IMR-90 (cell line): Measurements from ENCODE around the gene RASSF8. TPM values are rescaled to one million over a fixed set of nuclear protein-coding genes. Genes with fewer than 3 reads are reported as not detected.

ENCODE experiments used
- ATAC-seq: fragments of 200-7000 bp; cut with Tn5 transposase; 2 replicates; pipeline ENCODE4 v1.9.1; 2020; ENCODE audit warnings: low read depth, mild to moderate bottlenecking, moderate library complexity
- BruUV-seq: library from RNA; stranded (reverse); fragments of 400-500 nt; replicated peaks from 2 replicates; lab custom pipeline; 2021; lab: Mats Ljungman, UMichigan
- CTCF ChIA-PET: fragments of 300-600 bp; formaldehyde crosslinking; extraction: SDS; loops from one replicate; lab custom pipeline; 2021; ENCODE audit warnings: antibody characterized with exemption; lab: Yijun Ruan, JAX
- POLR2A ChIA-PET: fragments of 300-600 bp; sonication (Branson Sonifier 250); formaldehyde crosslinking; loops from one replicate; lab custom pipeline; 2022; ENCODE audit warnings: antibody characterized with exemption; ENCODE audit not compliant: unreplicated experiment; lab: Charles Lee
- DNase-seq: peaks from one replicate; pipeline ENCODE4 v3.0.0; 2013
- H2AFZ ChIP-seq: replicated peaks from 2 replicates; pipeline ENCODE3; 2013; ENCODE audit warnings: low read length, mild to moderate bottlenecking; ENCODE audit not compliant: poor library complexity
- H2AK5ac ChIP-seq: 2 replicates; pipeline ENCODE4 v1.6.1; 2013; ENCODE audit warnings: low read depth, low read length, inconsistent platforms
- H2AK9ac ChIP-seq: replicated peaks from 2 replicates; pipeline ENCODE3; 2013; ENCODE audit warnings: mild to moderate bottlenecking, low read depth, low read length, moderate library complexity; ENCODE audit not compliant: poor library complexity
- H2BK120ac ChIP-seq: 2 replicates; pipeline ENCODE4 v1.6.1; 2013; ENCODE audit warnings: low read depth, low read length, inconsistent platforms
- H2BK15ac ChIP-seq: 3 replicates; pipeline ENCODE4 v1.6.1; 2013; ENCODE audit warnings: low read depth, low read length, inconsistent platforms
- H2BK20ac ChIP-seq: 2 replicates; pipeline ENCODE4 v1.6.1; 2013; ENCODE audit warnings: low read depth, mild to moderate bottlenecking, inconsistent platforms, low read length, moderate library complexity
- H2BK5ac ChIP-seq: 2 replicates; pipeline ENCODE4 v1.6.1; 2013; ENCODE audit warnings: mild to moderate bottlenecking, low read depth, low read length, inconsistent platforms; ENCODE audit not compliant: poor library complexity, severe bottlenecking
- H3K14ac ChIP-seq: replicated peaks from 2 replicates; pipeline ENCODE4 v1.6.1; 2013; ENCODE audit warnings: low read depth, low read length, inconsistent platforms
- H3K18ac ChIP-seq: 2 replicates; pipeline ENCODE4 v1.6.1; 2013; ENCODE audit warnings: low read depth, low read length, control low read depth
- H3K23ac ChIP-seq: 2 replicates; pipeline ENCODE4 v1.6.1; 2013; ENCODE audit warnings: low read depth, low read length, inconsistent platforms
- H3K27ac ChIP-seq: 2 replicates; pipeline ENCODE4 v1.5.1; 2013; ENCODE audit warnings: mild to moderate bottlenecking, control low read depth, low read length; ENCODE audit not compliant: insufficient read depth
- H3K27me3 ChIP-seq: 2 replicates; pipeline ENCODE4 v1.6.1; 2013; ENCODE audit warnings: low read length; ENCODE audit not compliant: control insufficient read depth, insufficient read depth
- H3K36me3 ChIP-seq: 2 replicates; pipeline ENCODE4 v1.6.1; 2013; ENCODE audit warnings: low read length, mixed read lengths; ENCODE audit not compliant: control insufficient read depth, insufficient read depth
- H3K4ac ChIP-seq: 2 replicates; pipeline ENCODE4 v1.6.1; 2013; ENCODE audit warnings: low read depth, low read length, inconsistent platforms
- H3K4me1 ChIP-seq: 2 replicates; pipeline ENCODE4 v1.6.1; 2013; ENCODE audit warnings: low read length, mixed read lengths; ENCODE audit not compliant: control insufficient read depth, insufficient read depth
- H3K4me2 ChIP-seq: 2 replicates; pipeline ENCODE4 v1.6.1; 2013; ENCODE audit warnings: low read depth, mild to moderate bottlenecking, control low read depth, low read length, moderate library complexity
- H3K4me3 ChIP-seq: 2 replicates; pipeline ENCODE4 v1.5.1; 2013; ENCODE audit warnings: low read depth, mild to moderate bottlenecking, control low read depth, low read length, moderate library complexity; ENCODE audit not compliant: insufficient read depth
- H3K56ac ChIP-seq: 2 replicates; pipeline ENCODE4 v1.6.1; 2013; ENCODE audit warnings: low read length, inconsistent platforms; ENCODE audit not compliant: insufficient read depth; ENCODE audit errors: extremely low read depth
- H3K79me1 ChIP-seq, 2 experiments: 2 replicates each; pipeline ENCODE4 v1.6.1; 2013; ENCODE audit warnings: low read length in 2 of 2, inconsistent platforms in 1 of 2, low read depth in 1 of 2
- H3K9ac ChIP-seq: 2 replicates; pipeline ENCODE4 v1.6.1; 2013; ENCODE audit warnings: low read depth, low read length, control low read depth
- H3K9me1 ChIP-seq: 2 replicates; pipeline ENCODE4 v1.6.1; 2013; ENCODE audit warnings: low read length, inconsistent platforms; ENCODE audit not compliant: insufficient read depth
- H3K9me3 ChIP-seq: 2 replicates; pipeline ENCODE4 v1.6.1; 2013; ENCODE audit warnings: low read length; ENCODE audit not compliant: control insufficient read depth, insufficient read depth
- H4K20me1 ChIP-seq: 2 replicates; pipeline ENCODE4 v1.6.1; 2013; ENCODE audit warnings: low read length, inconsistent platforms; ENCODE audit not compliant: insufficient read depth
- H4K5ac ChIP-seq: 2 replicates; pipeline ENCODE4 v1.6.1; 2013; ENCODE audit warnings: mild to moderate bottlenecking, low read depth, low read length, control low read depth
- H4K8ac ChIP-seq, 2 experiments: 2 replicates each; pipeline ENCODE4 v1.6.1; 2013; ENCODE audit warnings: low read depth in 2 of 2, low read length in 2 of 2, control low read depth in 1 of 2, inconsistent platforms in 1 of 2
- H4K91ac ChIP-seq: 2 replicates; pipeline ENCODE4 v1.6.1; 2013; ENCODE audit warnings: low read depth, low read length, inconsistent platforms; ENCODE audit not compliant: insufficient read depth
- BHLHE40 ChIP-seq: fragments of 150-350 bp; IDR thresholded peaks from 2 replicates; pipeline ENCODE4 v1.6.1; 2016; ENCODE audit warnings: mild to moderate bottlenecking, low read depth, low read length
- CEBPB ChIP-seq: IDR thresholded peaks from 2 replicates; pipeline ENCODE4 v1.6.1; 2012; ENCODE audit warnings: low read depth, low read length, improper control_type of control experiment
- CHD1 ChIP-seq: IDR thresholded peaks from 2 replicates; pipeline ENCODE4 v1.6.1; 2012; ENCODE audit warnings: low read depth, low read length, improper control_type of control experiment
- FOS ChIP-seq: fragments of 150-350 bp; IDR thresholded peaks from 2 replicates; pipeline ENCODE4 v1.6.1; 2016; ENCODE audit warnings: low read depth, low read length
- MAFK ChIP-seq: IDR thresholded peaks from 2 replicates; pipeline ENCODE4 v1.6.1; 2012; ENCODE audit warnings: low read depth, low read length, improper control_type of control experiment
- MXI1 ChIP-seq: IDR thresholded peaks from 2 replicates; pipeline ENCODE4 v1.6.1; 2012; ENCODE audit warnings: low read depth, mild to moderate bottlenecking, low read length, moderate library complexity, borderline replicate concordance
- POLR2A ChIP-seq: IDR thresholded peaks from 2 replicates; pipeline ENCODE4 v1.6.1; 2012; ENCODE audit warnings: mild to moderate bottlenecking, low read depth, low read length
- RCOR1 ChIP-seq: IDR thresholded peaks from 2 replicates; pipeline ENCODE4 v1.6.1; 2012; ENCODE audit warnings: mild to moderate bottlenecking, low read length, improper control_type of control experiment; ENCODE audit not compliant: insufficient replicate concordance
- SMC3 ChIP-seq: fragments of 150-350 bp; IDR thresholded peaks from 2 replicates; pipeline ENCODE4 v1.6.1; 2016; ENCODE audit warnings: low read depth, mild to moderate bottlenecking, antibody characterized with exemption, low read length, moderate library complexity
- USF2 ChIP-seq: fragments of 150-350 bp; IDR thresholded peaks from 2 replicates; pipeline ENCODE4 v1.6.1; 2017; ENCODE audit warnings: mild to moderate bottlenecking, antibody characterized with exemption, low read length, low read depth
- WGBS, 2 experiments: methylation state at CpG; one replicate each; pipeline versions ENCODE4 v1.1.5 to v1.1.7; 2013; ENCODE audit warnings: missing lambda C conversion rate in 2 of 2; ENCODE audit not compliant: insufficient read length in 1 of 2; ENCODE audit errors: extremely low coverage in 2 of 2; 5-methylcytosine and 5-hydroxymethylcytosine counted together
- dilution Hi-C: fragments of 300-500 bp; cut with HindIII; formaldehyde crosslinking; loops from one replicate; pipeline ENCODE4 v1.14.3; 2018; ENCODE audit warnings: low sequenced_read_pairs; ENCODE audit not compliant: unreplicated experiment
- in situ Hi-C: fragments of 300-500 bp; cut with MboI; formaldehyde crosslinking; loops from 3 replicates; pipeline ENCODE4 v1.14.3; 2019; ENCODE audit warnings: low sequenced_read_pairs, inconsistent platforms, mixed read lengths
- intact Hi-C: fragments of 100-400 bp; cut with micrococcal nuclease; formaldehyde crosslinking; loops from 2 replicates; pipeline ENCODE4 v1.10.0; 2022
- polyA plus RNA-seq, 3 experiments: library from polyadenylated mRNA; depleted of rRNA; stranded (reverse); fragments of >200 nt; gene quantifications; 2 replicates each; pipeline ENCODE4 v1.2.3, GENCODE V29; 2012; ENCODE audit warnings: low replicate concordance in 1 of 3
- total RNA-seq: library from RNA; depleted of rRNA; stranded (reverse); fragments of >200 nt; gene quantifications from 2 replicates; pipeline ENCODE4 v1.2.3, GENCODE V29; 2012
- TF ChIP-seq, protein P1 (sequence below): fragments of 150-350 bp; IDR thresholded peaks from 2 replicates; pipeline ENCODE4 v1.6.1; 2016; ENCODE audit warnings: low read depth, mild to moderate bottlenecking, low read length, moderate library complexity, borderline replicate concordance

The RASSF8 gene
- total and polyA plus RNA-seq, 2 of the 4 experiments (the other 2 are of a cell fraction) = 10.8 to 50.5 TPM

DNA sequence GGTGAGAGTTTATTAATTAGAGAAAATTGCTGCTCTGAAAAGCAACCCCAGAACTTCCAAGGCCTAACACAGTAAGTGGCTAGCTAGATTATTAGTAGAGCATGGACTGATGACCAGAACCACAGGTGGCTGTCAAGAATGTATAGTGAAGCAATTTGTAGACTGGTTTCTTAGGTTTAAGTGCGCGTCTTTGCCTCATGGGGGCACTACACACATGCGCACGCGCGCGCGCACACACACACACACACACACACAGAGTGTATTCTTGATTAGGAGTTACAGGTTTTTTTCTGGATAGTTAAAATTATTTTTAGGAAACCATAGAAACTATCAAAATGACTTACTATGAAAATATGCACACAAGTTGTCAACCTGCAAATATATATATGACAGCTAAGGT, 99.8 kb downstream of the RASSF8 start:
- WGBS, 2 experiments = no CpG with 5 or more reads among the region's 8 CpGs
- intact Hi-C loops = no loop called here

More for the DNA sequence above, 99.8 kb downstream of the RASSF8 start:
- BruUV-seq = no TSS peak
- peaks cover 11% of the 10 kb centered on the region for H3K9me1 ChIP-seq
- dilution Hi-C loops = no loop called here
- TF ChIP-seq CEBPB (no peak), RCOR1 (no peak), MAFK (no peak), CHD1 (no peak), POLR2A (no peak), USF2 (no peak), BHLHE40 (no peak), SMC3 (no peak), MXI1 (no peak), FOS (no peak)
- TF ChIP-seq, protein P1, sequence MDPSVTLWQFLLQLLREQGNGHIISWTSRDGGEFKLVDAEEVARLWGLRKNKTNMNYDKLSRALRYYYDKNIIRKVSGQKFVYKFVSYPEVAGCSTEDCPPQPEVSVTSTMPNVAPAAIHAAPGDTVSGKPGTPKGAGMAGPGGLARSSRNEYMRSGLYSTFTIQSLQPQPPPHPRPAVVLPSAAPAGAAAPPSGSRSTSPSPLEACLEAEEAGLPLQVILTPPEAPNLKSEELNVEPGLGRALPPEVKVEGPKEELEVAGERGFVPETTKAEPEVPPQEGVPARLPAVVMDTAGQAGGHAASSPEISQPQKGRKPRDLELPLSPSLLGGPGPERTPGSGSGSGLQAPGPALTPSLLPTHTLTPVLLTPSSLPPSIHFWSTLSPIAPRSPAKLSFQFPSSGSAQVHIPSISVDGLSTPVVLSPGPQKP = no peak
- no peak overlapping the region for H2AK5ac ChIP-seq
- no peak overlapping the region for H3K4me2 ChIP-seq
- H2BK20ac ChIP-seq = no peak overlapping the region
- no peak overlapping the region for H3K18ac ChIP-seq
- H3K56ac ChIP-seq = no peak overlapping the region
- no peak overlapping the region for H3K23ac ChIP-seq
- H2BK5ac ChIP-seq = no peak overlapping the region
- no peak overlapping the region for H3K4me3 ChIP-seq
- H3K36me3 ChIP-seq = peaks cover 6% of the 10 kb centered on the region; the same call in 1 of the 2 replicates
- no peak for ATAC-seq
- ChIA-PET POLR2A (no interaction called here), CTCF (interaction anchor here (0.6 to 0.8 kb wide), 3 partner anchors 37 to 470 kb away, joined by 3 to 5 read pairs (median 3); no protein-coding TSS in a partner anchor)
- peaks cover 6% of the 10 kb centered on the region for H3K4me1 ChIP-seq
- no peaks in the 10 kb centered on the region for H3K27me3 ChIP-seq
- H4K91ac ChIP-seq = no peak overlapping the region
- H3K9ac ChIP-seq = no peak overlapping the region
- no peak overlapping the region for H3K4ac ChIP-seq
- H4K8ac ChIP-seq = no peak overlapping the region
- H2AFZ ChIP-seq = no peak overlapping the region
- H4K5ac ChIP-seq = no peak overlapping the region
- in situ Hi-C loops = no loop called here
- DNase-seq = no peak
- no peak overlapping the region for H3K14ac ChIP-seq
- no peak overlapping the region for H2BK120ac ChIP-seq
- peaks cover 19 to 47% of the 10 kb centered on the region in 2 experiments for H3K79me1 ChIP-seq
- H2BK15ac ChIP-seq = no peak overlapping the region
- no peak overlapping the region for H2AK9ac ChIP-seq
- H4K20me1 ChIP-seq = peaks cover 15% of the 10 kb centered on the region
- no peak overlapping the region for H3K27ac ChIP-seq
- no peaks in the 10 kb centered on the region for H3K9me3 ChIP-seq
